Measurements from ENCODE around the gene IPO7.
A peak's percentile ranks its signal among the peaks of the same experiment; 100 is the strongest.

GRCh38 chr11:9460322-9461062 is 76.0 kb downstream of the IPO7 start, which contains the start of gene ZNF143:
- TF ChIP-seq CTCF (tag by site-specific recombination; IDR thresholded peaks at IDR 0.05) = no peak
- TF ChIP-seq ZFP37 (tag by site-specific recombination; IDR thresholded peaks at IDR 0.05) = no peak
- TF ChIP-seq ZNF768 (tag by site-specific recombination; IDR thresholded peaks at IDR 0.05) = no peak
- TF ChIP-seq ZNF48 (tag by site-specific recombination; IDR thresholded peaks at IDR 0.05) = no peak
- no peak for TF ChIP-seq ZNF239 (tag by site-specific recombination; IDR thresholded peaks at IDR 0.05)
- no peak for TF ChIP-seq ZBTB26 (tag by site-specific recombination; optimal IDR thresholded peaks at IDR 0.05)
- peak; percentile 96 for TF ChIP-seq YY1 (tag by site-specific recombination; IDR thresholded peaks at IDR 0.05)
- peak; percentile 58 for TF ChIP-seq PATZ1 (tag by site-specific recombination; IDR thresholded peaks at IDR 0.05)
- no peak for TF ChIP-seq ZNF140 (tag by site-specific recombination; IDR thresholded peaks at IDR 0.05)
- TF ChIP-seq ZBTB49 (tag by site-specific recombination; IDR thresholded peaks at IDR 0.05; ENCODE audit: low read depth) = no peak
- peak; percentile 54 for TF ChIP-seq SETDB1 (IDR thresholded peaks at IDR 0.05; ENCODE audit: insufficient read length, low read length)
- no peak for TF ChIP-seq MZF1 (tag by site-specific recombination; IDR thresholded peaks at IDR 0.05; ENCODE audit: borderline replicate concordance)
- TF ChIP-seq ZNF704 (tag by site-specific recombination; IDR thresholded peaks at IDR 0.05) = no peak
- no peak for TF ChIP-seq ZNF670 (tag by site-specific recombination; IDR thresholded peaks at IDR 0.05; ENCODE audit: low read depth)

Data from HEK293 (cell line).